Natural killer cell (primary cell): ENCODE data around the gene IFNG. TPM values are rescaled to one million over a fixed set of nuclear protein-coding genes. Genes with fewer than 3 reads are reported as not detected.

Source experiments
- ATAC-seq, 3 donors: fragments of 150-1000 bp in 2 of 3; fragments of 200-7000 bp in 1 of 3; cut with Tn5 transposase; 1 replicate in 1 of 3; 2 replicates in 2 of 3; pipeline ENCODE4 v1.10.0; 2021; ENCODE audit warnings: mild to moderate bottlenecking in 2 of 3, moderate library complexity in 2 of 3
- DNase-seq, 2 donors: peaks; one replicate each; pipeline versions ENCODE4 v3.0.0 to v3.0.0-alpha.2; 2013 to 2021; ENCODE audit warnings: mixed read lengths in 1 of 2
- H3K27ac ChIP-seq: one replicate; pipeline ENCODE4 v1.5.1; 2013; ENCODE audit warnings: mild to moderate bottlenecking, low read length
- H3K27me3 ChIP-seq: one replicate; pipeline ENCODE4 v1.6.1; 2013; ENCODE audit warnings: low read length; ENCODE audit not compliant: control insufficient read depth, insufficient read depth
- H3K36me3 ChIP-seq: one replicate; pipeline ENCODE4 v1.6.1; 2013; ENCODE audit warnings: low read length; ENCODE audit not compliant: control insufficient read depth, insufficient read depth
- H3K4me1 ChIP-seq: one replicate; pipeline ENCODE4 v1.6.1; 2013; ENCODE audit warnings: low read length; ENCODE audit not compliant: control insufficient read depth, insufficient read depth
- H3K4me3 ChIP-seq: one replicate; pipeline ENCODE4 v1.5.1; 2013; ENCODE audit warnings: low read length
- H3K9me3 ChIP-seq: one replicate; pipeline ENCODE4 v1.6.1; 2013; ENCODE audit warnings: low read length; ENCODE audit not compliant: control insufficient read depth, insufficient read depth
- H3K27ac Mint-ChIP-seq, 2 donors: one replicate each; pipeline ENCODE4 v1.8.0; 2022; ENCODE audit warnings: mild to moderate bottlenecking in 2 of 2, mixed read lengths in 2 of 2, moderate library complexity in 1 of 2
- H3K27me3 Mint-ChIP-seq, 2 donors: one replicate each; pipeline ENCODE4 v1.8.0; 2022; ENCODE audit warnings: low read depth in 2 of 2, mixed read lengths in 2 of 2
- H3K36me3 Mint-ChIP-seq: one replicate; pipeline ENCODE4 v1.8.0; 2022; ENCODE audit warnings: mixed read lengths
- H3K4me1 Mint-ChIP-seq, 2 donors: one replicate each; pipeline ENCODE4 v1.8.0; 2022; ENCODE audit warnings: mixed read lengths in 2 of 2
- H3K4me3 Mint-ChIP-seq: one replicate; pipeline ENCODE4 v1.8.0; 2022; ENCODE audit warnings: mild to moderate bottlenecking, moderate library complexity, mixed read lengths
- H3K9me3 Mint-ChIP-seq, 2 donors: one replicate each; pipeline ENCODE4 v1.8.0; 2022; ENCODE audit warnings: mixed read lengths in 2 of 2
- WGBS: methylation state at CpG from one replicate; pipeline ENCODE4 v1.1.7; 2013; ENCODE audit warnings: missing lambda C conversion rate; ENCODE audit not compliant: insufficient coverage; 5-methylcytosine and 5-hydroxymethylcytosine counted together
- intact Hi-C: fragments of 100-400 bp; cut with micrococcal nuclease; formaldehyde crosslinking; loops from one replicate; pipeline ENCODE4 v1.14.2; 2022
- total RNA-seq, 4 donors: library from RNA; stranded (reverse); fragments of 120-200 nt in 1 of 4; gene quantifications; one replicate each; pipeline versions ENCODE4 v1.2.3 to v1.2.4, GENCODE V29; 2013 to 2022
- TF ChIP-seq, protein P1 (sequence below): fragments of 200-600 bp; IDR thresholded peaks from one replicate; pipeline ENCODE4 v1.8.0; 2022; ENCODE audit warnings: antibody characterized with exemption

IFNG gene
- total RNA-seq, 3 donors from 2014 or later (not counting 1 experiment from before 2014, with no cell fraction given): 66.5 to 248 (median 124) TPM

DNA sequence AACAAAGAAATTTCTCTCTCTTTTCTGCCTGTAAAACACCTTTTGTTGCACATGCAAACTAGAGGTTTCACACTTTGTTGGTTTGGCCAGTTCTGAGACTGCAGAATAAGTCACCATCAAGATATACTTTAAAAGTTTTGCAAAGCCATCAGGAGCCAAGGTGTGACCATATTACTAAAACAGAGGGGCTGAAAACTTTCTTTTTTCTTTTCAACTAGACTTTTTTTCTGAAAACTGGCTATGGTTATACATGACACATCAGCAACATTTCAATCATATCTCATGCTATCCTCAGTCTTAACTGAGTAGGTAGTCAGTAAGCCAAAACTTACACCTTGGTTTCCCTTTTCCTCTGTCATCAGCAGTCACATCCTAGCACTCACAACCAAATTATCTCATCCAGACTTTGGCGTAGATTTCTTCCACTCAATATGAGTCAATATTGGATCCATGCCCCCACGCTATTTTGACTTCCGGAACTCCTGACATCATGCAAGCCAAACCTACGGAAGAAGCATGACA lies 4.1 kb upstream of the IFNG start:
- H3K4me1 ChIP-seq: peaks cover 13% of the 10 kb centered on the region
- ATAC-seq (peak; percentile 34 to 59 (median 55)), DNase-seq (peak in 1 of 2 donors; percentile 50)
- Mint-ChIP-seq H3K27me3 (no peaks in the 10 kb centered on the region), H3K4me1 (peaks cover 35 to 43% of the 10 kb centered on the region in 2 donors), H3K36me3 (no peaks in the 10 kb centered on the region), H3K9me3 (no peaks in the 10 kb centered on the region), H3K27ac (peak overlapping the region; percentile 27 to 76), H3K4me3 (peak overlapping the region; percentile 29)
- WGBS: 65% methylated on average over 4 of the region's 4 CpGs
- no peaks in the 10 kb centered on the region for H3K36me3 ChIP-seq
- peak overlapping the region; percentile 2 for H3K27ac ChIP-seq
- intact Hi-C loops: loop anchor here (5.0 kb wide), 1 partner anchor 644 kb away; the partner anchor contains the start of gene MDM2
- TF ChIP-seq, protein P1, sequence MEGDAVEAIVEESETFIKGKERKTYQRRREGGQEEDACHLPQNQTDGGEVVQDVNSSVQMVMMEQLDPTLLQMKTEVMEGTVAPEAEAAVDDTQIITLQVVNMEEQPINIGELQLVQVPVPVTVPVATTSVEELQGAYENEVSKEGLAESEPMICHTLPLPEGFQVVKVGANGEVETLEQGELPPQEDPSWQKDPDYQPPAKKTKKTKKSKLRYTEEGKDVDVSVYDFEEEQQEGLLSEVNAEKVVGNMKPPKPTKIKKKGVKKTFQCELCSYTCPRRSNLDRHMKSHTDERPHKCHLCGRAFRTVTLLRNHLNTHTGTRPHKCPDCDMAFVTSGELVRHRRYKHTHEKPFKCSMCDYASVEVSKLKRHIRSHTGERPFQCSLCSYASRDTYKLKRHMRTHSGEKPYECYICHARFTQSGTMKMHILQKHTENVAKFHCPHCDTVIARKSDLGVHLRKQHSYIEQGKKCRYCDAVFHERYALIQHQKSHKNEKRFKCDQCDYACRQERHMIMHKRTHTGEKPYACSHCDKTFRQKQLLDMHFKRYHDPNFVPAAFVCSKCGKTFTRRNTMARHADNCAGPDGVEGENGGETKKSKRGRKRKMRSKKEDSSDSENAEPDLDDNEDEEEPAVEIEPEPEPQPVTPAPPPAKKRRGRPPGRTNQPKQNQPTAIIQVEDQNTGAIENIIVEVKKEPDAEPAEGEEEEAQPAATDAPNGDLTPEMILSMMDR: no peak
- no peaks in the 10 kb centered on the region for H3K9me3 ChIP-seq
- H3K27me3 ChIP-seq: no peaks in the 10 kb centered on the region
- no peak overlapping the region for H3K4me3 ChIP-seq

DNA sequence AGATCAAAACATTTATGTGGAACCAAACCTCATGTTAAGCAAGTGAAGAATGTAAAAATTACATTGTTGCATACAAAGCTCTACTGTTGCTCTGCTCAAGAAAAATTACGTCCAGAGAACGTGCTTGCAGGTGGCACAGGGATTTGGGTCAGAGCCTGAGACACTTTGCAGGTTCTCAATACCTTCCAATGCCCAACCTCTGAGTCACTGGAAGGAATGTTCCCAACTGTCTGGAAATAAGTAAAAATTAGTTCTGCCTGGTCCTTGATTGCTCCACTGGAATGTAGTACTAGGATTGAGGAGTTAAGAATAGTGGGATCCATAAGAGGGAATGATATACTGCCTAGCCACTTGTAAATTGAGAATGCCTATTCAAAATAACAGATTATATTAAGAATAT lies 2.8 kb upstream of the IFNG start:
- Histone ChIP-seq H3K27me3 (no peaks in the 10 kb centered on the region), H3K4me3 (no peak overlapping the region), H3K36me3 (no peaks in the 10 kb centered on the region), H3K4me1 (peaks cover 13% of the 10 kb centered on the region), H3K9me3 (no peaks in the 10 kb centered on the region), H3K27ac (no peak overlapping the region)
- H3K27ac Mint-ChIP-seq: no peak overlapping the region
- TF ChIP-seq, protein P1: no peak
- no peak overlapping the region for H3K4me3 Mint-ChIP-seq
- H3K9me3 Mint-ChIP-seq: no peaks in the 10 kb centered on the region
- DNase-seq: no peak
- H3K27me3 Mint-ChIP-seq: no peaks in the 10 kb centered on the region
- 94% methylated on average over 2 of the region's 2 CpGs for WGBS
- intact Hi-C loops: loop anchor here (5.0 kb wide), 1 partner anchor 645 kb away; the partner anchor contains the start of gene MDM2
- ATAC-seq: no peak
- H3K4me1 Mint-ChIP-seq: peaks cover 47 to 55% of the 10 kb centered on the region in 2 donors
- H3K36me3 Mint-ChIP-seq: no peaks in the 10 kb centered on the region

DNA sequence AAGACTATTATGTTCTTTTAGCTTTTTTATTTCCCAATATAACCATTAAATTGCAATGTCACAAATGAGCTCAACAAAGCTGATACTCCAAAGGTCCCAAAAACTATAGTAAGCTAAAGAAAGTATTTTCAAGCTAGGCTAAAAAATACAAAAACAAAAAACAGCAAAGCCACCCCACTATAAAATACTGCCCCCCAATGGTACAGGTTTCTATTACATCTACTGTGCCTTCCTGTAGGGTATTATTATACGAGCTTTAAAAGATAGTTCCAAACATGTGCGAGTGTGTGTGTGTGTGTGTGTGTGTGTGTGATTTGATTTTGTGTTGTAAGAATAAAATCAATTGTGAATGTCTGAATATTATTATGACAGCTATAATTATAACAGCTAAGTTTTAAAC lies 1.1 kb downstream of the IFNG start:
- Histone ChIP-seq H3K9me3 (no peaks in the 10 kb centered on the region), H3K36me3 (peaks cover 15% of the 10 kb centered on the region), H3K27ac (no peak overlapping the region), H3K27me3 (no peaks in the 10 kb centered on the region), H3K4me1 (peaks cover 13% of the 10 kb centered on the region), H3K4me3 (peak overlapping the region; percentile 54)
- no peaks in the 10 kb centered on the region for H3K27me3 Mint-ChIP-seq
- DNase-seq (peak in 1 of 2 donors; percentile 76), ATAC-seq (peak; percentile 48 to 75 (median 52))
- peaks cover 63 to 71% of the 10 kb centered on the region in 2 donors for H3K4me1 Mint-ChIP-seq
- TF ChIP-seq, protein P1: peak; percentile 72
- H3K9me3 Mint-ChIP-seq: no peaks in the 10 kb centered on the region
- H3K4me3 Mint-ChIP-seq: peak overlapping the region; percentile 92
- intact Hi-C loops: loop anchor here (1.0 to 2.0 kb wide), 3 partner anchors 32 to 157 kb away; no protein-coding TSS in a partner anchor
- peaks cover 16% of the 10 kb centered on the region for H3K36me3 Mint-ChIP-seq
- no CpG with 5 or more reads among the region's 2 CpGs for WGBS
- H3K27ac Mint-ChIP-seq: peak overlapping the region; percentile 83 to 92
